A549 (cell line): ENCODE measurements around the gene TSPAN14. TPM values are rescaled to one million over a fixed set of nuclear protein-coding genes. Genes with fewer than 3 reads are reported as not detected.
A peak's percentile ranks its signal among the peaks of the same experiment; 100 is the strongest.
"Not testable (repeated sequence)": the region's sequence is repeated elsewhere in the genome, so short reads cannot be mapped to it uniquely, and the experiment has no call there.

Experiments
- ATAC-seq, 2 experiments: fragments of 200-7000 bp in 1 of 2; fragments of >200 bp in 1 of 2; cut with Nextera tagmentation in 1 of 2; cut with Tn5 transposase in 1 of 2; 3 replicates each; pipeline versions ENCODE4 v1.8.0 to v1.9.1; 2018 to 2020; ENCODE audit warnings: mild to moderate bottlenecking in 1 of 2, moderate library complexity in 1 of 2
- CTCF ChIA-PET: fragments of 300-600 bp; sonication (Branson Sonifier 250); formaldehyde crosslinking; extraction: SDS; loops from one replicate; lab custom pipeline; 2021; ENCODE audit warnings: antibody characterized with exemption, inconsistent platforms; lab: Yijun Ruan, JAX
- POLR2A ChIA-PET: fragments of 350-600 bp; formaldehyde crosslinking; extraction: SDS; loops from one replicate; lab custom pipeline; 2021; ENCODE audit warnings: antibody characterized with exemption, inconsistent platforms; lab: Yijun Ruan, JAX
- DNase-seq, 2 experiments: peaks; one replicate each; pipeline versions ENCODE4 v3.0.0 to v3.0.0-alpha.2; 2011 to 2016; ENCODE audit warnings: low read depth in 1 of 2, low spot score in 1 of 2
- FAIRE-seq: peaks from 2 replicates; lab custom pipeline; 2011; peaks lifted over from hg19 to GRCh38; lab: Jason Lieb, UNC
- H3K27ac ChIP-seq, 2 experiments: fragments of >200 bp; sonication (Bioruptor Twin); formaldehyde crosslinking; 3 replicates each; pipeline ENCODE4 v1.5.1; 2016 to 2017
- H3K4me1 ChIP-seq: fragments of >200 bp; sonication (Bioruptor Twin); formaldehyde crosslinking; 3 replicates; pipeline ENCODE4 v1.6.1; 2016
- H3K4me2 ChIP-seq: fragments of >200 bp; sonication (Bioruptor Twin); formaldehyde crosslinking; 3 replicates; pipeline ENCODE4 v1.6.1; 2016
- H3K4me3 ChIP-seq: fragments of >200 bp; sonication (Bioruptor Twin); formaldehyde crosslinking; 3 replicates; pipeline ENCODE4 v1.5.1; 2016
- H3K9me3 ChIP-seq: fragments of >200 bp; sonication (Bioruptor Twin); formaldehyde crosslinking; 3 replicates; pipeline ENCODE4 v1.6.1; 2016
- BHLHE40 ChIP-seq: IDR thresholded peaks from 2 replicates; pipeline ENCODE4 v1.6.1; 2012; ENCODE audit warnings: low read depth, low read length, inconsistent platforms
- CBX8 ChIP-seq: fragments of 200-600 bp; sonication (generic); IDR thresholded peaks from 2 replicates; pipeline ENCODE4 v1.6.1; 2016
- CHD4 ChIP-seq: fragments of 200-600 bp; sonication (generic); IDR thresholded peaks from 2 replicates; pipeline ENCODE4 v1.6.1; 2016; ENCODE audit warnings: antibody characterized with exemption, mild to moderate bottlenecking, borderline replicate concordance
- EHMT2 ChIP-seq: fragments of 200-600 bp; sonication (generic); IDR thresholded peaks from 2 replicates; pipeline ENCODE4 v1.6.1; 2016; ENCODE audit warnings: antibody characterized with exemption, low read depth, mild to moderate bottlenecking, moderate library complexity
- ELK1 ChIP-seq: fragments of 150-350 bp; IDR thresholded peaks from 2 replicates; pipeline ENCODE4 v1.6.1; 2014; ENCODE audit warnings: low read depth, mild to moderate bottlenecking, low read length
- EP300 ChIP-seq, 2 experiments: fragments of >200 bp; sonication (Bioruptor Twin); formaldehyde crosslinking; IDR thresholded peaks; 2 replicates in 1 of 2; 3 replicates in 1 of 2; pipeline ENCODE4 v1.6.1; 2016 to 2017
- FOSB ChIP-seq: fragments of 250-450 bp; sonication (Bioruptor Pico); IDR thresholded peaks from 2 replicates; pipeline ENCODE4 v1.5.0; 2020; ENCODE audit warnings: mild to moderate bottlenecking, moderate library complexity
- FOSL2 ChIP-seq, 2 experiments: fragments of 450-650 bp in 1 of 2; fragments of >200 bp in 1 of 2; sonication (Bioruptor Twin) in 1 of 2; formaldehyde crosslinking; IDR thresholded peaks; 2 replicates each; pipeline versions ENCODE4 v1.5.0 to v1.6.1; 2016 to 2020; ENCODE audit warnings: mild to moderate bottlenecking in 1 of 2, moderate library complexity in 1 of 2
- GATA3 ChIP-seq: IDR thresholded peaks from 2 replicates; pipeline ENCODE4 v1.6.1; 2012; ENCODE audit warnings: borderline replicate concordance
- HDAC2 ChIP-seq: fragments of 200-600 bp; sonication (generic); IDR thresholded peaks from 2 replicates; pipeline ENCODE4 v1.6.1; 2016
- HES2 ChIP-seq: fragments of >200 bp; sonication (Bioruptor Twin); formaldehyde crosslinking; IDR thresholded peaks from 2 replicates; pipeline ENCODE4 v1.6.1; 2016
- JUN ChIP-seq, 2 experiments: fragments of >200 bp; sonication (Bioruptor Twin); formaldehyde crosslinking; IDR thresholded peaks; 2 replicates in 1 of 2; 3 replicates in 1 of 2; pipeline ENCODE4 v1.6.1; 2016 to 2017
- JUNB ChIP-seq: fragments of >200 bp; sonication (Bioruptor Twin); formaldehyde crosslinking; IDR thresholded peaks from 2 replicates; pipeline ENCODE4 v1.6.1; 2016
- KDM1A ChIP-seq: fragments of 200-600 bp; sonication (generic); IDR thresholded peaks from 2 replicates; pipeline ENCODE4 v1.6.1; 2016; ENCODE audit warnings: low read depth, mild to moderate bottlenecking
- MAFK ChIP-seq: fragments of 450-650 bp; IDR thresholded peaks from 2 replicates; pipeline ENCODE4 v1.6.1; 2014; ENCODE audit not compliant: partially characterized antibody
- MAX ChIP-seq: IDR thresholded peaks from 2 replicates; pipeline ENCODE4 v1.6.1; 2012
- MAZ ChIP-seq: fragments of 150-350 bp; IDR thresholded peaks from 2 replicates; pipeline ENCODE4 v1.6.1; 2014; ENCODE audit warnings: antibody characterized with exemption, low read depth, low read length, borderline replicate concordance
- NR3C1 ChIP-seq: fragments of >200 bp; sonication (Bioruptor Twin); formaldehyde crosslinking; IDR thresholded peaks from 3 replicates; pipeline ENCODE4 v1.6.1; 2017
- PBX3 ChIP-seq: IDR thresholded peaks from 2 replicates; pipeline ENCODE4 v1.6.1; 2012
- POLR2A ChIP-seq: IDR thresholded peaks from 2 replicates; pipeline ENCODE4 v1.6.1; 2012; ENCODE audit warnings: mild to moderate bottlenecking, low read length
- POLR2AphosphoS2 ChIP-seq: conservative IDR thresholded peaks from 2 replicates; pipeline ENCODE4 v1.6.1; 2012; ENCODE audit warnings: low read length, improper control_type of control experiment, inconsistent platforms
- RCOR1 ChIP-seq: fragments of 150-350 bp; IDR thresholded peaks from 2 replicates; pipeline ENCODE4 v1.6.1; 2014; ENCODE audit warnings: antibody characterized with exemption, low read length, low read depth
- RNF2 ChIP-seq: fragments of 200-600 bp; sonication (generic); IDR thresholded peaks from 2 replicates; pipeline ENCODE4 v1.6.1; 2016; ENCODE audit warnings: low read depth, mild to moderate bottlenecking, antibody characterized with exemption, moderate library complexity, borderline replicate concordance
- SREBF2 ChIP-seq: fragments of 450-650 bp; IDR thresholded peaks from 2 replicates; pipeline ENCODE4 v1.6.1; 2014; ENCODE audit warnings: mild to moderate bottlenecking, moderate library complexity
- WGBS: methylation state at CpG from one replicate; pipeline ENCODE4 v1.1.6; 2017; ENCODE audit errors: missing lambda C conversion rate; 5-methylcytosine and 5-hydroxymethylcytosine counted together
- polyA plus RNA-seq, 4 experiments: library from polyadenylated mRNA; depleted of rRNA in 3 of 4; stranded (reverse); fragments of >200 nt; fragmentation: RNase III in 1 of 4; extraction: RNeasy Plus Mini Kit Qiagen cat#74134 plus additional on column Dnase treatment in 1 of 4; gene quantifications; 2 replicates in 3 of 4; 3 replicates in 1 of 4; pipeline ENCODE4 v1.2.3, GENCODE V29; 2011 to 2017

The TSPAN14 gene
- polyA plus RNA-seq, 2 of the 4 experiments (the other 2 are of a cell fraction) = 87.0 to 124 TPM

- peaks cover 73% of the 10 kb centered on the region for H3K4me1 ChIP-seq
- POLR2A ChIA-PET, H3K4me2 ChIP-seq, DNase-seq, ATAC-seq, FAIRE-seq, H3K9me3 ChIP-seq, H3K4me3 ChIP-seq: not testable (repeated sequence)
- WGBS = 95% methylated on average over 7 of the region's 7 CpGs
- peak overlapping the region in 1 of 2 experiments; percentile 86; a peak in 1 of 6 replicates for H3K27ac ChIP-seq
- CTCF ChIA-PET = interaction anchor here (0.8 to 38.6 kb wide), 4 partner anchors 9 to 61 kb away, joined by 3 to 928 read pairs (median 6); no protein-coding TSS in a partner anchor
Observed at GRCh38 chr10:80475641-80476040, 21.5 kb downstream of the TSPAN14 start.

- peak overlapping the region; percentile 17; the same call in 1 of the 3 replicates for H3K4me2 ChIP-seq
- ATAC-seq = no peak
- WGBS = 100% methylated on average over 1 of the region's 1 CpG
- TF ChIP-seq EHMT2 (no peak), ELK1 (no peak), CBX8 (no peak), POLR2A (no peak)
- H3K27ac ChIP-seq = peak overlapping the region; percentile 41 to 69; a peak in 3 of 6 replicates
- POLR2A ChIA-PET = no interaction called here
- no peak overlapping the region for H3K4me3 ChIP-seq
- no peak for DNase-seq
- no peak for FAIRE-seq
- CTCF ChIA-PET = interaction anchor here (0.6 to 38.6 kb wide), 3 partner anchors 29 to 188 kb away, joined by 3 to 928 read pairs (median 14); no protein-coding TSS in a partner anchor
- H3K9me3 ChIP-seq = peaks cover 7% of the 10 kb centered on the region; the same call in 1 of the 3 replicates
- peaks cover 62% of the 10 kb centered on the region for H3K4me1 ChIP-seq
Observed at GRCh38 chr10:80476685-80477084, 22.6 kb downstream of the TSPAN14 start.

- Histone ChIP-seq H3K4me2 (peak overlapping the region; percentile 28), H3K9me3 (peaks cover 7% of the 10 kb centered on the region; the same call in 1 of the 3 replicates), H3K4me1 (peaks cover 51% of the 10 kb centered on the region), H3K4me3 (no peak overlapping the region), H3K27ac (peak overlapping the region; percentile 30 to 65; a peak in 4 of 6 replicates)
- CTCF ChIA-PET = interaction anchor here (3.2 to 38.6 kb wide), 2 partner anchors 28 to 33 kb away, joined by 14 to 928 read pairs; no protein-coding TSS in a partner anchor
- peak; percentile 70 to 79 for DNase-seq
- POLR2A ChIA-PET = interaction anchor here (0.9 to 1.0 kb wide), 2 partner anchors 21 to 25 kb away, joined by 3 to 4 read pairs; no protein-coding TSS in a partner anchor
- no peak for FAIRE-seq
- ATAC-seq = peak; percentile 88 to 92
- 7% methylated on average over 2 of the region's 2 CpGs for WGBS
- TF ChIP-seq PBX3 (peak; percentile 67; the same call in 1 of the 2 replicates), SREBF2 (no peak), MAX (0 out of 2 replicates have a peak, but pooled peaks have one; percentile 32), GATA3 (no peak), JUN (IDR thresholded peaks at IDR 0.05) (no peak), RCOR1 (no peak), POLR2AphosphoS2 (no peak), HDAC2 (no peak), ELK1 (no peak), CHD4 (no peak), EP300 (IDR thresholded peaks at IDR 0.05) (no peak), FOSB (CRISPR knock-in tag) (no peak), NR3C1 (no peak), JUNB (0 out of 2 replicates have a peak, but pooled peaks have one; percentile 48), RNF2 (no peak), HES2 (no peak), CBX8 (no peak), MAFK (peak; percentile 94), KDM1A (no peak), FOSL2 (IDR thresholded peaks at IDR 0.05) (peak; percentile 71; the same call in 1 of the 2 replicates), FOSL2 (CRISPR knock-in tag; IDR thresholded peaks at IDR 0.05) (peak; percentile 90), MAZ (no peak), BHLHE40 (no peak)
- TF ChIP-seq, all 56 proteins: peak for 5
Observed at GRCh38 chr10:80477813-80478212, 23.7 kb downstream of the TSPAN14 start.

- FAIRE-seq, H3K4me2 ChIP-seq, ATAC-seq, H3K27ac ChIP-seq, H3K4me3 ChIP-seq, H3K9me3 ChIP-seq, CTCF ChIA-PET, POLR2A ChIA-PET, DNase-seq: not testable (repeated sequence)
- 90% methylated on average over 6 of the region's 6 CpGs for WGBS
- peaks cover 51% of the 10 kb centered on the region for H3K4me1 ChIP-seq
Observed at GRCh38 chr10:80480373-80480772, 26.3 kb downstream of the TSPAN14 start.
